LNCaP clone FGC (cell line): ENCODE results near the gene C2orf80.

Experiments
- DNase-seq: peaks from one replicate; pipeline ENCODE4 v3.0.0-alpha.2; 2011; ENCODE audit warnings: low read depth
- H3K4me3 ChIP-seq: 2 replicates; pipeline ENCODE4 v1.5.1; 2011; ENCODE audit warnings: mild to moderate bottlenecking, low read depth, low read length, control low read depth
- TF ChIP-seq, protein P1 (sequence below): IDR thresholded peaks from 2 replicates; pipeline ENCODE4 v1.5.1; 2012; ENCODE audit warnings: mild to moderate bottlenecking; ENCODE audit not compliant: control insufficient read depth, insufficient read depth; ENCODE audit errors: extremely low read depth

Gene C2orf80

DNA sequence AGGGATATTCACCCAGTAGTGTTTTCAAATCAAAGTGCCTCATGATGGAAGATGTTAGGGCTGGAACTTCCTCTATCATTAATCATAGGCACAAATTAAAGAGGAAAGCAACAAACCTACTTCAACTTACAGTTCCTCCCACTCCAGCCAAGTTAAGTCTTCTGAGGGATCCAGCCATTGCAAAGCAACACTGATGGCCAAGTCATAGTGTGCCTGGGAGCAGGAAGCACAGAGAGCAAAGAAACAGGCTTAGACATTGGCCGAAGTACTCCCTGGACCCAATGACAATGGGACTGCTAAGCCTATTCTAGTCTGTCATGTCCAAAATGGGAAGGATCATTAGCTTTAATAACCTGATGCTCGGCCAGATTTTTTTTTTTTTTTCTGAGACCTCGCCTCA lies 7.0 kb downstream of the C2orf80 start:
- TF ChIP-seq, protein P1, sequence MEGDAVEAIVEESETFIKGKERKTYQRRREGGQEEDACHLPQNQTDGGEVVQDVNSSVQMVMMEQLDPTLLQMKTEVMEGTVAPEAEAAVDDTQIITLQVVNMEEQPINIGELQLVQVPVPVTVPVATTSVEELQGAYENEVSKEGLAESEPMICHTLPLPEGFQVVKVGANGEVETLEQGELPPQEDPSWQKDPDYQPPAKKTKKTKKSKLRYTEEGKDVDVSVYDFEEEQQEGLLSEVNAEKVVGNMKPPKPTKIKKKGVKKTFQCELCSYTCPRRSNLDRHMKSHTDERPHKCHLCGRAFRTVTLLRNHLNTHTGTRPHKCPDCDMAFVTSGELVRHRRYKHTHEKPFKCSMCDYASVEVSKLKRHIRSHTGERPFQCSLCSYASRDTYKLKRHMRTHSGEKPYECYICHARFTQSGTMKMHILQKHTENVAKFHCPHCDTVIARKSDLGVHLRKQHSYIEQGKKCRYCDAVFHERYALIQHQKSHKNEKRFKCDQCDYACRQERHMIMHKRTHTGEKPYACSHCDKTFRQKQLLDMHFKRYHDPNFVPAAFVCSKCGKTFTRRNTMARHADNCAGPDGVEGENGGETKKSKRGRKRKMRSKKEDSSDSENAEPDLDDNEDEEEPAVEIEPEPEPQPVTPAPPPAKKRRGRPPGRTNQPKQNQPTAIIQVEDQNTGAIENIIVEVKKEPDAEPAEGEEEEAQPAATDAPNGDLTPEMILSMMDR = no peak
- DNase-seq = no peak
- no peak overlapping the region for H3K4me3 ChIP-seq

DNA sequence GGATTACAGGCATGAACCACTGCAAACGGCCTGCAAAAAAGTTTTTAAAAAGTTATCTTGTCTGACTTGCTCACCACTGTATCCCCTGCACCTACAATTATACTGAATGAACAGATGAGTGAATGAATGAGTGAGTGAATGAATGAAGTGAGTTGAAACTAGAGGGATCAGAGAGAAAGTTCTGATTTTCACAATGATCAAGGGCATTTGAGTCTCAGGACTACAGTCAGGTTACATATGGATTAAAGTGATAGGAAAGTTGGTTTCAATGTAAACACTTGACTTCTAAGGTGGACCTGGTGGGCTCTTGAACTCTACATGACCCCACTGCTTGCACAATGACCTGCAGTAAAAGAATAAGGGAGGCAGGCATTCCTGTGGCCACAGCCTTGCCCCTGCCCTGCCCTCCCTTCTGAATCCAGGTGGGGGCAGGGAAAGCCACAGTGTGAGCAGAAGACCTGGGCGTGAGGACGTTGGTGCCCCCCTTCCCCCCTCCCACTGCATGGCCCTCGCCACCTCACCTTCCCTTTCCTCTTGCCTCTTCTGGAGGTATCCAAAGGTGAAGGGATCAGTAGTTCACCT lies 10.7 kb downstream of the C2orf80 start:
- TF ChIP-seq, protein P1 = no peak
- no peak overlapping the region for H3K4me3 ChIP-seq
- DNase-seq = no peak

DNA sequence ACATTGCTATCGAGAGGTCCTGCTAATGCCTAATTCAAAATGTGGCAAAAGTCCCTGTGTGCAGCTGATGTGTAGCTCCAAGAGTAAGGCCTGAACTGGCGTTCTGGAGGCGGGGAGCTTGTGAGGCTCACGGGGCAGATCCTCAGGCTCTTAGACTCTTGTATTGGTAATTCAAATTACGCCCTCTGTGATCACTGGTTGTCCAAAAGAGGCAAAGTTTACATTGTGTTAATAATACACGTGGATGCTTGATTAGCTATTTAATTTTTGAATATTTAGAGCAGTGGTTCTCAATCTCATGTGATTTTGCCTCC lies 14.0 kb downstream of the C2orf80 start:
- DNase-seq = no peak
- TF ChIP-seq, protein P1 = no peak
- no peak overlapping the region for H3K4me3 ChIP-seq

DNA sequence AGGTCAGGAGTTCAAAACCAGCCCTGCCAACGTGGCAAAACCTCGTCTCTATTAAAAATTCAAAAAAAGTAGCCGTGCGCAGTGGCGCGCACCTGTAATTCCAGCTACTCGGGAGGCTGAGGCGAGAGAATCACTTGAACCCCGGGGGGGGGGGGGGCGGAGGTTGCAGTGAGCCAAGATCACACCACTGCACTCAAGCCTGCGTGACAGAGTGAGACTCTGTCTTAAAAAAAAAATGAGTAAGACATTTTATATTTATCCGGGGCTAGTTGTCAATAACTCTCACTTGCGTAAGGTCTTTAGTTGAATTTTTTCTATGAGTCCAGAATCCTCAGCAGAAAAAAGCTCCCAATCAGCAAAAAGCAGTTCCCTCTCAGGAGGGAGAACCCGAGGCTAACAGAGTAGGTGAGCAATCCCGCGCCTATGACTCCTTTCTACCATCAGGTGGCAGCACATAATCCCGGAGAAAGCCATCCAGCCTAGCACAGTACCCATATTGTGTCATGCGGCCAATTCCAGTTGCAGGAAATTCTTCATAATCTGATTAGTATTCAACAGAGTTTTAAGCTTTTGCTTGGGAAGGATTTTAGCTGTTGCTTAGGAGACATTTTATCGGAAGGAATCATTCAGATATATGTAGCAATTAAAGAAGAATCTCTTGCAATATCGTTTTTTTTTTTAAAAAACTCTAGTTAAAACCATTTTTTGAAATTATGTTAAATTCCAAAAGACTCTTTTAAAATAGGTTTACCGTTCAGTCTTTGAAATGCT lies 14.6 kb downstream of the C2orf80 start:
- no peak overlapping the region for H3K4me3 ChIP-seq
- TF ChIP-seq, protein P1 = peak; percentile 80
- DNase-seq = peak; percentile 43

DNA sequence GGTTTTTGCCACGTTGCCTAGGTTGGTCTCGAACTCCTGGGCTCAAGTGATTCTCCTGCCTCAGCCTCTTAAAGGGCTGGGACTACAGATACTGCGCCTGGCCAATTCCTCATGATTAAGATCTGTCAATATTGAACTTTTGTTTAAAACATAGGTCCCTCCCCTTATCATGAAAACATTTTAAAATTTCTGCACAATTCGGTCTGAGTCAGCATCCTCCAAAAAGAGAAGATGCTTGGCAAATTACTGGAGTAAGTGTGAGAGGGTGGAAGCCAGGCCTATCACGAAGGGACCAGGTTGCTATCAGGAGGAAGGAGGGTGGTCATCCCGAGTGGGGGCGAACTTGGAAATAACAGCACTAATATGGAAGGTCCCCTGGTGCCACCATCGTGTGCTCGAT lies 15.7 kb downstream of the C2orf80 start:
- H3K4me3 ChIP-seq = no peak overlapping the region
- TF ChIP-seq, protein P1 = no peak
- peak; percentile 11 for DNase-seq

DNA sequence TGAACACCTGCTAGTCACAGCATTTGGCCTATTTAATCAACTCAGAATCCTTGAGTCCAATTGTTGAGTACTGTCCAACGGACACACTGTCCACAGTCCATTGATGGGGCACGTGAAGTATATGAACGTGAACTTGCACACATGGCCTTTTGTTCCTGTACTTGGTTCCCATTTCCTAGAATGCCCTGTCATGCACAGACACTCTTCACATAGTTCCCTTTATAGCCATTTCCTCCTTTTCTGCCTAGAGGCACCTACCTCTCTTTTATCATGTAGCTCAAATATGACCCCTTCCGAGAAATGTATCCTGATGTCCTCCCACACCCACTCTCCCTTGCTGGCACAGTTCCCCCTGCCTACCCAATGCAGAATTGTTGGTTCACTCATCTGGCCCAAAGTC lies 17.7 kb downstream of the C2orf80 start:
- DNase-seq = no peak
- TF ChIP-seq, protein P1 = no peak
- H3K4me3 ChIP-seq = no peak overlapping the region
